ENCODE data around the gene OR1D5. TPM values are rescaled to one million over a fixed set of nuclear protein-coding genes. Genes with fewer than 3 reads are reported as not detected.
"Not testable (repeated sequence)": the region's sequence is repeated elsewhere in the genome, so short reads cannot be mapped to it uniquely, and the experiment has no call there.

Gene OR1D5
- total RNA-seq, 1 experiment from 2014 or later = not detected

DNA sequence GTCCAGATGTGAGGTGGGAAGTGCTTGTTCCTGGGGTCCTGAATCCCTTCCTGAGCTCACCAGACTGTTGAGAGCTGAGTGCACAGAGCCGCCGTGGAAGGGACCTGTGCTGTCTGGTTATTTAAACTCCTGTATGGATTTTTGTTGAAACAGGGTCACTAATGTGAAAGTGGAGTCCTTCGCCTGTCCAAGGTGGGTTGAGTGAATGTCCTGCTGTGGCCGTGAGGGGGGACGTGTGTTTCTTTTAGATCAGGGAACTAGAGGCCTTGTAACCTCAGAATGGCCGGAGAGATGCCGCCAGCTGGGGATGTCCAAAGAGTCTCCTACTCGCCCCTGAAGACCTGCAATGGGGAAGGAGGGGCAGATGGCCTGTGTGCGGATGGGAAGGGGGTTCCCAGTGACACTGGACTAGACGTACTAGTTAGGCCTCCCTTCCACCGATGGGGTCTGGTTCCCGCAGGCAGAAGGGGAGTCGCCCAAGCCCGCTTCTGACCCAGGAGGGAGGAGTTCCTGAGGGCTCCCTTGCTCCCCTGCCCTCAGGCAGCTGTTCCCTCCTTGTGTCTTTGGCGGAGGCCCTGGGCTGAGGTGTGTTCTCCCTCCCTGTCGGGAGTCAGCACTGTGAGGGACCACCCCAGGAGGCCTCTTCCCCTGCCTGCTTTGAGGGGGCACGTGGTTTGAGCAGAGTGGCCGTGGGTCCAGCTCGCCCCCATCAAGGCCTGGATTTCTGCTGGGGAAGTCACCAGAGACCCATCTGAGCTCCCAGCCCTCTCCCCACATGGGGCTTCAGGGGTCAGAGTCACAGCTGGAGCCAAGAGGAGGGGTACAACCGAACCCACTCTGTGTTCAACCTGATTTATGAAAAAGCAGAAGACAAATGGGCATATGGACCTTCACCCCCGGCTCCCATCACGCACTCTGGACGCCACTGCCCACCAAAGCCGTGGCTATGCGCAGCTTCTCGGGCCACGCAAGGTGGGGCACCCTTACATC is 30.9 kb downstream of the OR1D5 start:
- Histone ChIP-seq H3K9me2 (ENCODE audit: insufficient read depth) (no peaks in the 10 kb centered on the region), H3K4me1 (ENCODE audit: control insufficient read depth in 1 of 2, insufficient read depth in 2 of 2, low read length in 2 of 2) (no peaks in the 10 kb centered on the region), H3K79me2 (ENCODE audit: insufficient read depth, low read length) (no peaks in the 10 kb centered on the region), H3K27me3 (ENCODE audit: insufficient read depth, low read length) (no peaks in the 10 kb centered on the region), H3K4me2 (ENCODE audit: low read length) (no peak overlapping the region), H3K9me3 (ENCODE audit: control insufficient read depth in 1 of 2, insufficient read depth in 1 of 2, low read depth in 1 of 2, low read length in 2 of 2) (no peaks in the 10 kb centered on the region), H3K36me3 (ENCODE audit: control insufficient read depth in 1 of 2, insufficient read depth in 2 of 2, low read length in 2 of 2) (peaks cover 7 to 12% of the 10 kb centered on the region in 2 experiments; a peak in 3 of 4 replicates), H4K20me1 (ENCODE audit: insufficient read depth) (no peaks in the 10 kb centered on the region), H3K9ac (ENCODE audit: low read length) (no peak overlapping the region), H2AFZ (ENCODE audit: low read depth, low read length, poor library complexity, severe bottlenecking) (no peak overlapping the region), H3K4me3 (replicated peaks in 1 of 2; ENCODE audit: low read depth in 1 of 2, low read length in 2 of 2) (no peak overlapping the region), H3K27ac (ENCODE audit: low read depth, low read length) (no peak overlapping the region)
- ChIA-PET POLR2A (no interaction called here), RAD21 (ENCODE audit: low non-redundant PET in 1 of 2, low total read pairs in 2 of 2, uncharacterized antibody in 2 of 2, unreplicated experiment in 2 of 2) (no interaction called here), CTCF (no interaction called here)
- BruUV-seq (replicated peaks) = no TSS peak
- ATAC-seq (no peak), DNase-seq (ENCODE audit: low read depth, low spot score) (no peak)
- intact Hi-C loops (cut with micrococcal nuclease) = no loop called here
- TF ChIP-seq, protein P1, sequence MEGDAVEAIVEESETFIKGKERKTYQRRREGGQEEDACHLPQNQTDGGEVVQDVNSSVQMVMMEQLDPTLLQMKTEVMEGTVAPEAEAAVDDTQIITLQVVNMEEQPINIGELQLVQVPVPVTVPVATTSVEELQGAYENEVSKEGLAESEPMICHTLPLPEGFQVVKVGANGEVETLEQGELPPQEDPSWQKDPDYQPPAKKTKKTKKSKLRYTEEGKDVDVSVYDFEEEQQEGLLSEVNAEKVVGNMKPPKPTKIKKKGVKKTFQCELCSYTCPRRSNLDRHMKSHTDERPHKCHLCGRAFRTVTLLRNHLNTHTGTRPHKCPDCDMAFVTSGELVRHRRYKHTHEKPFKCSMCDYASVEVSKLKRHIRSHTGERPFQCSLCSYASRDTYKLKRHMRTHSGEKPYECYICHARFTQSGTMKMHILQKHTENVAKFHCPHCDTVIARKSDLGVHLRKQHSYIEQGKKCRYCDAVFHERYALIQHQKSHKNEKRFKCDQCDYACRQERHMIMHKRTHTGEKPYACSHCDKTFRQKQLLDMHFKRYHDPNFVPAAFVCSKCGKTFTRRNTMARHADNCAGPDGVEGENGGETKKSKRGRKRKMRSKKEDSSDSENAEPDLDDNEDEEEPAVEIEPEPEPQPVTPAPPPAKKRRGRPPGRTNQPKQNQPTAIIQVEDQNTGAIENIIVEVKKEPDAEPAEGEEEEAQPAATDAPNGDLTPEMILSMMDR (IDR thresholded peaks at IDR 0.05 in 2 of 3, conservative IDR thresholded peaks at IDR 0.05 in 1 of 3; ENCODE audit: borderline replicate concordance in 1 of 3, insufficient read depth in 1 of 3, low read depth in 2 of 3, low read length in 2 of 3) = no peak
- TF ChIP-seq, protein P2, sequence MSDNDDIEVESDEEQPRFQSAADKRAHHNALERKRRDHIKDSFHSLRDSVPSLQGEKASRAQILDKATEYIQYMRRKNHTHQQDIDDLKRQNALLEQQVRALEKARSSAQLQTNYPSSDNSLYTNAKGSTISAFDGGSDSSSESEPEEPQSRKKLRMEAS (IDR thresholded peaks at IDR 0.05) = no peak
- TF ChIP-seq SIN3A (IDR thresholded peaks at IDR 0.05; ENCODE audit: low read depth) (no peak), ZNF274 (IDR thresholded peaks at IDR 0.05; ENCODE audit: low read depth, low read length) (no peak), CEBPB (IDR thresholded peaks at IDR 0.05; ENCODE audit: low read depth) (no peak), RAD21 (IDR thresholded peaks at IDR 0.05; ENCODE audit: low read depth) (no peak), JUND (IDR thresholded peaks at IDR 0.05) (no peak), EZH2 (IDR thresholded peaks at IDR 0.05) (no peak), SRF (IDR thresholded peaks at IDR 0.05; ENCODE audit: low read depth) (no peak), SP1 (IDR thresholded peaks at IDR 0.05; ENCODE audit: low read depth) (no peak), EZH2phosphoT487 (IDR thresholded peaks at IDR 0.05; ENCODE audit: borderline replicate concordance) (no peak), POLR2AphosphoS5 (IDR thresholded peaks at IDR 0.05; ENCODE audit: low read depth, low read length) (no peak)
- TF ChIP-seq, protein P3, sequence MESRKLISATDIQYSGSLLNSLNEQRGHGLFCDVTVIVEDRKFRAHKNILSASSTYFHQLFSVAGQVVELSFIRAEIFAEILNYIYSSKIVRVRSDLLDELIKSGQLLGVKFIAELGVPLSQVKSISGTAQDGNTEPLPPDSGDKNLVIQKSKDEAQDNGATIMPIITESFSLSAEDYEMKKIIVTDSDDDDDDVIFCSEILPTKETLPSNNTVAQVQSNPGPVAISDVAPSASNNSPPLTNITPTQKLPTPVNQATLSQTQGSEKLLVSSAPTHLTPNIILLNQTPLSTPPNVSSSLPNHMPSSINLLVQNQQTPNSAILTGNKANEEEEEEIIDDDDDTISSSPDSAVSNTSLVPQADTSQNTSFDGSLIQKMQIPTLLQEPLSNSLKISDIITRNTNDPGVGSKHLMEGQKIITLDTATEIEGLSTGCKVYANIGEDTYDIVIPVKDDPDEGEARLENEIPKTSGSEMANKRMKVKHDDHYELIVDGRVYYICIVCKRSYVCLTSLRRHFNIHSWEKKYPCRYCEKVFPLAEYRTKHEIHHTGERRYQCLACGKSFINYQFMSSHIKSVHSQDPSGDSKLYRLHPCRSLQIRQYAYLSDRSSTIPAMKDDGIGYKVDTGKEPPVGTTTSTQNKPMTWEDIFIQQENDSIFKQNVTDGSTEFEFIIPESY (IDR thresholded peaks at IDR 0.05; ENCODE audit: extremely low read depth, insufficient replicate concordance, low read length) = no peak
- TF ChIP-seq, protein P4, sequence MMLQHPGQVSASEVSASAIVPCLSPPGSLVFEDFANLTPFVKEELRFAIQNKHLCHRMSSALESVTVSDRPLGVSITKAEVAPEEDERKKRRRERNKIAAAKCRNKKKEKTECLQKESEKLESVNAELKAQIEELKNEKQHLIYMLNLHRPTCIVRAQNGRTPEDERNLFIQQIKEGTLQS (IDR thresholded peaks at IDR 0.05) = no peak

DNA sequence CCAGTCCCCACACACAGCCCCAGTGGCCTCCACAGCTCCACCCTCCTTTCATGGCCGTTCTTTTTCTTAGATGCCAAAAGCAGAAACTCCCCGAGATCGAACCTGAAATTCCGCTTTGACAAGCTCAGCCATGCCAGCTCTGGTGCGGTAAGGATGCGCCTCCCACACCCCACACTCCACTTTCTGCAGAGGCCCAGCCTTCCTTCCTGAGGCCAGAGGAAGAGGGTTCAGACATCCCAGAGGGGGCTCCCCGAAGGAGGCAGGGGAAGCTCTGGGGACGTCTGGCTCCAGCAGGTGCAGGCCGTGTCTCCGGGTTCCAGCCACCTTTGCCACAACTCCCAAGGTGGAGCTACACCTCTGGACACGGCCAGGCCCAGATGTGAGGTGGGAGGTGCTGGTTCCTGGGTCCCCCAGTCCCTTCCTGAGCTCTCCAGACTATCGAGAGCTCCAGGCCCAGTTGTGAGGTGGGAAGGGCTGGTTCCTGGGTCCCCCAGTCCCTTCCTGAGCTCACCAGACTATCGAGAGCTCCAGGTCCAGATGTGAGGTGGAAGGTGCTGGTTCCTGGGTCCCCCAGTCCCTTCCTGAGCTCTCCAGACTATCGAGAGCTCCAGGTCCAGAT is 32.4 kb downstream of the OR1D5 start:
- DNase-seq (ENCODE audit: low read depth, low spot score); RAD21 ChIA-PET (ENCODE audit: low non-redundant PET in 1 of 2, low total read pairs in 2 of 2, uncharacterized antibody in 2 of 2, unreplicated experiment in 2 of 2); H3K79me2 ChIP-seq (ENCODE audit: insufficient read depth, low read length); H4K20me1 ChIP-seq (ENCODE audit: insufficient read depth); H2AFZ ChIP-seq (ENCODE audit: low read depth, low read length, poor library complexity, severe bottlenecking); H3K4me1 ChIP-seq (ENCODE audit: control insufficient read depth in 1 of 2, insufficient read depth in 2 of 2, low read length in 2 of 2); POLR2A ChIA-PET; H3K27me3 ChIP-seq (ENCODE audit: insufficient read depth, low read length); H3K9me2 ChIP-seq (ENCODE audit: insufficient read depth); H3K9me3 ChIP-seq (ENCODE audit: control insufficient read depth in 1 of 2, insufficient read depth in 1 of 2, low read depth in 1 of 2, low read length in 2 of 2); H3K4me2 ChIP-seq (ENCODE audit: low read length); H3K9ac ChIP-seq (ENCODE audit: low read length); H3K4me3 ChIP-seq (replicated peaks in 1 of 2; ENCODE audit: low read depth in 1 of 2, low read length in 2 of 2); BruUV-seq (replicated peaks); intact Hi-C loops (cut with micrococcal nuclease); CTCF ChIA-PET; ATAC-seq; H3K27ac ChIP-seq (ENCODE audit: low read depth, low read length): not testable (repeated sequence)
- peaks cover 7 to 14% of the 10 kb centered on the region in 2 experiments; a peak in 3 of 4 replicates for H3K36me3 ChIP-seq (ENCODE audit: control insufficient read depth in 1 of 2, insufficient read depth in 2 of 2, low read length in 2 of 2)
